GM12865 (cell line): ENCODE data around the gene UGT1A5.
"Not testable (repeated sequence)": the region's sequence is repeated elsewhere in the genome, so short reads cannot be mapped to it uniquely, and the experiment has no call there.

Experiments
- DNase-seq: peaks from one replicate; pipeline ENCODE4 v3.0.0; 2010; ENCODE audit warnings: low read depth
- H3K4me3 ChIP-seq: 2 replicates; pipeline ENCODE4 v1.5.1; 2011; ENCODE audit warnings: mild to moderate bottlenecking, low read depth, low read length, control low read depth
- TF ChIP-seq, protein P1 (sequence below): IDR thresholded peaks from 2 replicates; pipeline ENCODE4 v1.5.1; 2011; ENCODE audit warnings: low read length, control low read depth, low read depth, inconsistent platforms; ENCODE audit not compliant: insufficient read depth; ENCODE audit errors: missing control alignments

UGT1A5 gene

DNA sequence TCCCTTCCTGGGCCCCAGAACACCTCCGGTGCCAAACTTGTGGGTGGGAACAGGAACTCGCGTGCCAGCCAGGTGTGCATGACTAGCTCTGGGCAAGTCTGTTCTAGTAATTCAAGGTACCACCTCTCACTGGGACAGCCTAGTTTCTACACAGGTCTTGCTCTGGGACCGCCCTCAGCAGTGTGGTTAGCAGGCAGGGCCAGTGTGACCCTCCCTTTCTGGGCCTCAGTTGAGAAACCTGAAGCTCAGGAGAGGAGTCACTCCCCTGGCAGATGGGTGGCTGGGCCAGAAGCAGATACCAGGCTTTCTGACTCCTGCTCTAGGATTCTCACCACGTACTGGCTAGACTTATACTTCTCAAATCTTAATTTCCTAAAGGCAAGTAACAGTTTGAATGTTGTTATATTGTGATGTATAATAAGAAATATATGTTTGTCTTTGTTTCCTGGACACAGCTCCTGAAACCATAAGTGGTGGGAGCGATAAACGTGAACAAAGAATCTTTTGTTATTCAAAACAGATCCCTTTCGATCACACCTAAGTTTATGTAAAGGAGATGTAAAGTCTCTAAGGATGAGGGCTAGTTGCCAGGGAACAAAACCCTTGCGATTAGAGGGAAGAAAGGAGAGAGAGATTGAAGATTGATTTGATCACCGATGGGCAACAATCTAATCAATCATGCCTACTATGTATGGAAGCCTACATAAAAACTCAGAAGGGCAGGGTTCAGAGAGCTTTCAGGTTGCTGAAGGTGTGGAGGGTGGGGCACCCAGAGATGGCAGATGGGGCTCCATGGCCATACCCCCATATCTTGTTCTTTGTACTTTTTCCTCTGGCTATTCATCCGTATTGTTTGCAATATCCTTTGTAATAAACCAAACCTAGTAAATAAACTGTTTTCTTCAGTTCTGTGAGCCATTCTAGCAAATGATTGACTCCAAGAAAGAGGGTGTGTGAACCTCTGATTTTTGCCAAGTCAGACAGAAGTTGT lies 21.0 kb upstream of the UGT1A5 start:
- no peak for DNase-seq
- TF ChIP-seq, protein P1, sequence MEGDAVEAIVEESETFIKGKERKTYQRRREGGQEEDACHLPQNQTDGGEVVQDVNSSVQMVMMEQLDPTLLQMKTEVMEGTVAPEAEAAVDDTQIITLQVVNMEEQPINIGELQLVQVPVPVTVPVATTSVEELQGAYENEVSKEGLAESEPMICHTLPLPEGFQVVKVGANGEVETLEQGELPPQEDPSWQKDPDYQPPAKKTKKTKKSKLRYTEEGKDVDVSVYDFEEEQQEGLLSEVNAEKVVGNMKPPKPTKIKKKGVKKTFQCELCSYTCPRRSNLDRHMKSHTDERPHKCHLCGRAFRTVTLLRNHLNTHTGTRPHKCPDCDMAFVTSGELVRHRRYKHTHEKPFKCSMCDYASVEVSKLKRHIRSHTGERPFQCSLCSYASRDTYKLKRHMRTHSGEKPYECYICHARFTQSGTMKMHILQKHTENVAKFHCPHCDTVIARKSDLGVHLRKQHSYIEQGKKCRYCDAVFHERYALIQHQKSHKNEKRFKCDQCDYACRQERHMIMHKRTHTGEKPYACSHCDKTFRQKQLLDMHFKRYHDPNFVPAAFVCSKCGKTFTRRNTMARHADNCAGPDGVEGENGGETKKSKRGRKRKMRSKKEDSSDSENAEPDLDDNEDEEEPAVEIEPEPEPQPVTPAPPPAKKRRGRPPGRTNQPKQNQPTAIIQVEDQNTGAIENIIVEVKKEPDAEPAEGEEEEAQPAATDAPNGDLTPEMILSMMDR, result no peak
- no peak overlapping the region for H3K4me3 ChIP-seq

DNA sequence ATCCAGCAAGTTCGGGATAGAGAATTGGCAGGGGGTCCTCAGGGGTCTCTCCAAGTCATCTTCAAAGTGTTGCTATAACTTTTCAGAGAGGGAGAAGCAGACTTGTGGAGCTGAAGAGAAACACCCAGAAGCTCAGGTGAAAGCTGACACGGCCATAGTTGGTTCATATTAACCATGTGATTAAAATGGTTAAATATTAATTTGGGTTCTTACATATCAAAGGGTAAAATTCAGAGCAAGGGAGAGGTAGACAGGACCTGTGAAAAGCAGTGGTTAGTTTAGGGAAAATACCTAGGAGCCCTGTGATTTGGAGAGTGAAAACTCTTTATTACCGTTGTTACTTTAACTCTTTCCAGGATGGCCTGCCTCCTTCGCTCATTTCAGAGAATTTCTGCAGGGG lies 20.1 kb upstream of the UGT1A5 start, which contains the start of gene UGT1A6:
UGT1A6 (plus strand) TSS at position 243 of the 400 bp plus-strand sequence; CDS start at position 358, 115 bp downstream.
- TF ChIP-seq, protein P1, result no peak
- H3K4me3 ChIP-seq, result no peak within 1 kb of the TSS
- DNase-seq, result no peak

DNA sequence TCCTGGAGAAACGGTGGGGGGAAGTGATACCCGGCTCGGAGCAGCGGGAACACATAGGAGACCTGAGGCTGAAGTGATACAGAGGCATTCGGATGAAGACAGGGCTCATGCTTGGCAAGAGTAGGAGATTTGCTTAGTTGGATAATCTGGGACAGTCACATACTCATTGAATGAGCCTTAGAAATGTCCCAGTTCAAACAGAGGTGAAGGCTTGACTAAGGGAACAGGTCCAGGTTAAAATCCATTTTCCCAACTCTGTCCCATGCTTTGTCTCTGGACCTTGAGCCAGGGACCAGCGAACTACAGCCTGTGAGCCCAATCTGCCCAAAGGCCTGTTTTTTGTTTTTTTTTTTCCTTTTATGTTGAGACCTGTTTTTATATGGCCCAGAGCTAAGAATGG lies 18.7 kb upstream of the UGT1A5 start:
- no peak for DNase-seq
- H3K4me3 ChIP-seq, result no peak overlapping the region
- TF ChIP-seq, protein P1, result no peak

DNA sequence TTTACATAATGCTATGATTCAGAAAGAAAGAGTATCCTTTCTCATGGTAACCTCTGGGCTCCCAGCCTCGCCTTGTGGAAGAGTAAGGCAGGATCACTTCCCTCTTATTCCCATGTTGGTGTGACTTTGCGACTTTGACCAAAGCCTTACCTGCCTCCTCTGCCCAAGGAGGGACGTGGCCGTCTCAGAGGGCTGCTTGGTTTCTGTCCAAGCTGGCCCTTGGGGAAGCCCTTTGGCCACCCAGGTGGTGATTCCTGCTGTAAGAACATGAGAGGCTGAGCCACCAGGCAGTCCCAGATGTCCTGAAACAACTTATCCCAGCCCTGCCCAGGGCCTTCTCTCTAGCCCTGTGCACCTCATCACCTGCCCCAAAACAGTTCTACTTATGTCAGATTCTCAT lies 14.0 kb upstream of the UGT1A5 start:
- DNase-seq, result no peak
- TF ChIP-seq, protein P1, result no peak
- no peak overlapping the region for H3K4me3 ChIP-seq

DNA sequence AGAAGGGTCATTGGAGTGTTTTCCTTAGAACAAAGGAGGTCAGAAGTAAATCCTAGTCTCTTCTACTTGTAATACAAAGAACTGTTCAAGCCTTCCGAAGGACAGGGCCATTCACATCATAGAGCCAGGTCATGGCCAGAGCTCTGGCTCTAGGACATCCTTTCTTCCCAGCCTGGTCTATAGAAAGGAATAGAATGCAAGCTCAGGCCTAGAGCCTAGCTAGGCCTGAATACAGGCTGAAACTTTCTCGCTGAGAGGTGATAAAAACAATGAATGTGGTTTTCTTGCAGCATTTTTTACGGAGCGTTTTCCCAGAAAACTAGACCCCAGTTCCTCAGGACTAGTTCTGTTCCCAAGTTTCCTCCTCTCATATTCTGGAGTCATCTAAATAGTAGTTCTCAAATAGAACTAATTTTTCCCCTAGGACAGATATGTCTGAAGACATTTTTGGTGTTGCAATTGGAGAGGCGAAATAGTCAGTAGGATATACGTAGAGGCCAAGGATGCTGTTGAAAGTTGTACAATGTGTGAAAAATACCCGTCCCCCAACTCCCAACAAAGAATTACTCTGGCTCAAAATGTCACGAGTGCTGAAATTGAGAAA lies 13.2 kb upstream of the UGT1A5 start:
- TF ChIP-seq, protein P1, result no peak
- no peak for DNase-seq

DNA sequence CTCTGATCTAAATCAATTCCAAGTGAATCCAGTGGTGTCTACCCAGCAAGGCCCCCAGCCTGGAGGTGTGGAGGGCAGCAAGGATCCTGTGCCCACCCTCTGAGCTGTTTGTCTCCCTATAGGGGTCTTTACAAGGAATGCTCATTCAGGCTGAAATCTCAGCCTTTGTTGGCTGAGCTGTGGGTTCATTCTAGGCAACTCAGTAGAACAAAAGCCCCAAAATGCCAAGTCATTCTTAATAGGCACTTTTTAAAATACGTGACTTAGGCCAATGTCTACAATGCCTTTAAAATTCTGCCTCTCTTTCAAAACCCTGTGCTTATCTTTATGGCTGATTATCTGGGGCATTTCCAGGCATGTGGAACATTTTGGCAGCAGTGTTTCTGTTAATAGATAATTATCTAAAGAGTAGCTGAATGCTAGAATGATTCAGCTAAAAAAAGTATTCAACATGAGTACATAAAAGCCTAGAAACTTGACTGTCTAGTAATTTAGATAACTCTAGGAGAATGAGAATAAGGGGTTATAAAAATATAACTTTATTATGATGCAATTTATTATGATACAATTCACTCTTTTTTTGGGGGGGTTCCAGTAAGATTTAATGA lies 12.6 kb upstream of the UGT1A5 start:
- DNase-seq, result no peak
- TF ChIP-seq, protein P1, result no peak

More for the DNA sequence above, 13.2 kb upstream of the UGT1A5 start:
- no peak overlapping the region for H3K4me3 ChIP-seq

DNA sequence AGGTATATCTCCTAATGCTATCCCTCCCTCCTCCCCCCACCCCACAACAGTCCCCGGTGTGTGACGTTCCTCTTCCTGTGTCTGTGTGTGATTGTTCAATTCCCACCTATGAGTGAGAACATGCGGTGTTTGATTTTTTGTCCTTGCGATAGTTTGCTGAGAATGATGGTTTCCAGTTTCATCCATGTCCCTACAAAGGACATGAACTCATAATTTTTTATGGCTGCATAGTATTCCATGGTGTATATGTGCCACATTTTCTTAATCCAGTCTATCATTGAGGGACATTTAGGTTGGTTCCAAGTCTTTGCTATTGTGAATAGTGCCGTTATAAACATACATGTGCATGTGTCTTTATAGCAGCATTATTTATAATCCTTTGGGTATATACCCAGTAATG lies 11.9 kb upstream of the UGT1A5 start:
- not testable (repeated sequence) for DNase-seq, H3K4me3 ChIP-seq

More for the DNA sequence above, 12.6 kb upstream of the UGT1A5 start:
- H3K4me3 ChIP-seq, result no peak overlapping the region
